VCaP (cell line): ENCODE measurements around the gene ABHD12B.

Experiments
- H3K27ac ChIP-seq: fragments of 450-650 bp; 2 replicates; pipeline ENCODE4 v1.5.1; 2017
- TF ChIP-seq, protein P1 (sequence below): fragments of 450-650 bp; conservative IDR thresholded peaks from 2 replicates; pipeline ENCODE4 v1.5.1; 2017; ENCODE audit warnings: mild to moderate bottlenecking, moderate library complexity

ABHD12B gene

DNA sequence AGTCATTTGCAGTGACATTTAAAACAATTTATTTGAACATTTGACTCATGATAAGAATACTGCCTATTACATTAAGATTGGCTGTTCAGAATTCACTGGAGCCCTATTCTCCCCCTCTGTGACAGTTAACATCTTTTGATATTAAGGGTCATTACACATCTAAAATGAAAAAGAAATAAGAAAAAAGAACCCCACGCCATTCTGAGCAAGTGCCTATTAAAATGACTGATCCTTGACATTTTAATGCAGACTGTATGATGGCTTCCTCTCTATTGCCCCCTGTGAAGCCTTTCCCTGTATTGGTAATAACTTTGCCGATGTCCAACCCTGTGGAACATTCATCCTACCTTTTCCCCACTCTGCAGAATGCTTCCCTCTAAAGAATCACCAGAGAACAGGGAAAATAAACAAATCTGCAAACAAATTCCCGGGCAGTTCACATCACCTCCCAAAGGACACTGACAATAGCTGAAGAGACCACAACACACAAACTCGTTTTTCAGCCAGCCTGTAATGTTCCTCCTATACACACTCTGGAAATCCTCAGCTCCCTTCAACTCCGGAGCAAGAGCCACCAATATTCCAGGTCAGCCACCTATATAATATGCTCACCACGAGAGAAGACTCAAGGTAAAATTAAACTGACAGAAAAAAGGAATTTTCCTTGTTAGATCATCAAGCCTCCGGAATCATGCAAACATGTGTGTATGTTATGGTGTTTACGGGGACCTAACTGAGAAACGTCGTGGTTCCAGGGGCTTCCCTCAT lies 42.9 kb upstream of the ABHD12B start:
- TF ChIP-seq, protein P1, sequence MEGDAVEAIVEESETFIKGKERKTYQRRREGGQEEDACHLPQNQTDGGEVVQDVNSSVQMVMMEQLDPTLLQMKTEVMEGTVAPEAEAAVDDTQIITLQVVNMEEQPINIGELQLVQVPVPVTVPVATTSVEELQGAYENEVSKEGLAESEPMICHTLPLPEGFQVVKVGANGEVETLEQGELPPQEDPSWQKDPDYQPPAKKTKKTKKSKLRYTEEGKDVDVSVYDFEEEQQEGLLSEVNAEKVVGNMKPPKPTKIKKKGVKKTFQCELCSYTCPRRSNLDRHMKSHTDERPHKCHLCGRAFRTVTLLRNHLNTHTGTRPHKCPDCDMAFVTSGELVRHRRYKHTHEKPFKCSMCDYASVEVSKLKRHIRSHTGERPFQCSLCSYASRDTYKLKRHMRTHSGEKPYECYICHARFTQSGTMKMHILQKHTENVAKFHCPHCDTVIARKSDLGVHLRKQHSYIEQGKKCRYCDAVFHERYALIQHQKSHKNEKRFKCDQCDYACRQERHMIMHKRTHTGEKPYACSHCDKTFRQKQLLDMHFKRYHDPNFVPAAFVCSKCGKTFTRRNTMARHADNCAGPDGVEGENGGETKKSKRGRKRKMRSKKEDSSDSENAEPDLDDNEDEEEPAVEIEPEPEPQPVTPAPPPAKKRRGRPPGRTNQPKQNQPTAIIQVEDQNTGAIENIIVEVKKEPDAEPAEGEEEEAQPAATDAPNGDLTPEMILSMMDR = no peak
- peak overlapping the region; percentile 89 for H3K27ac ChIP-seq

DNA sequence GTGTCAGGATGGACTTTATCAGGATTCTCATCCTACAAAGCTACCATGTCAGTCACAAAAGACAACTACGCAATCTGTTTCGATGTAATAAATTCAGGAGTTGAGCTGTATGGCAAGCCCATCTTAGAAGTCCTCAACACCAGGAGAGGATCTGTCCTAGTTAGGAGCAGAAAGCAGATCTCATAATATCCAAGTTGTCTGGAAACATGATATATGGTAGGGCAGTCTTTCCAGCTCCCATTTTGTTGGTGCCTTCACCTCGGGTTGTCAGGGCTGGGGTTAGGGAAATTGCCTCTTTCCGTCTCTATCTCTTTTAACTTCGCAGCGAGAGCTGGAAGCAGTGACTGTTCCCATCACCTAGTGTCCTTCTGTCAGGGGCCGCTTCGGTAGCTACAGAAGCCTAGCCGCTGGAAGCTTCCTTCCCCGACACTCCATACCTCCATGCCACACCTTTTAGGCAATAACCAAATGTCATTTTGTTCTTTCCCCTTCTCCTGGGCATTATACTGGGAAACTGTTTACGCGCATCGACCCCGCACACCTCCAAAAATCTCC lies 42.3 kb upstream of the ABHD12B start:
- H3K27ac ChIP-seq = peak overlapping the region; percentile 89

DNA sequence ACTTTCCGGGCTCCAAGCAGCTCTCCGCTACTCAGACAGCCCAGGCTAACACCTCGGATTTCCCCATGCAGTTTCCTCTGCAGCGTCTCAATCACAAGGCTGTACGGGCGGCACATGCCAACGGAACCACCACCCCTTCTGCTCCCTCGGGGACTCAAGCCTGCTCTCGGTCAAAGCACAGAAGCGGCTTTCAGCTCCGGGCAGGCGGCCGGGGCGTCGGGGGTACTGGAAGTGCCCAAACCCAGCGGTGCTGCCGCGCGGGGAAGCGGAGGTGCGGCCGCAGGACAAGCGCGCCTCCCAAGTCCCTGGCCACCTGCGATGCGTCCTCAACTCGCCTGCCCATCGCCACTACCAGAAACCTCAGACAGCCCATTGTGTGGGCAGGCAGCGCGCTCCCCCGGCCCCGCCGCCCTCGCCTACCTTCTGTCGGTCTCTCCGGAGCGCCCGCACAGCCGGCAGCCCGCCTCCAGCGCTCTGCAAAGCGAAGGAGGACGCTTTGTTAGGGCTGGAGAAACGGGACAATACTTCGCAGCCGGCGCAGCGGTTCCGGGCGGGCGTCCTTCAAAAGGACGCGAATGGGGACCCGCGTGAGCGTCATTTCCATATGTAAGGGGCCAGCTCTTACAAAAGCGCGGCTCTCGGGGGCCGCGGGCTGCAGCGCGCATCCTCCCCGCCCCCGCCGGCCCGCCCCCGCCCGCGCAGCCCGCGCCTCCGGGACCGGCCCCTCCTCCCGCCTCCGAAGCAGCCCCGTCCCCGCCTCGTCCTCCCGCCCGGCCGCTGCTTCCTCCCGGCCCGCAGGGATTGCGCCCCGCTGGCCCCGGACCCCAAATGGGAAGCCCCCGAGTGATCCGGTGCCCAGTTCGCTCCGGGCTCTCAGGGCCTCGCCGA lies 41.6 kb upstream of the ABHD12B start:
- TF ChIP-seq, protein P1 = no peak
- H3K27ac ChIP-seq = peak overlapping the region; percentile 89

More for the DNA sequence above, 42.3 kb upstream of the ABHD12B start:
- TF ChIP-seq, protein P1 = no peak

DNA sequence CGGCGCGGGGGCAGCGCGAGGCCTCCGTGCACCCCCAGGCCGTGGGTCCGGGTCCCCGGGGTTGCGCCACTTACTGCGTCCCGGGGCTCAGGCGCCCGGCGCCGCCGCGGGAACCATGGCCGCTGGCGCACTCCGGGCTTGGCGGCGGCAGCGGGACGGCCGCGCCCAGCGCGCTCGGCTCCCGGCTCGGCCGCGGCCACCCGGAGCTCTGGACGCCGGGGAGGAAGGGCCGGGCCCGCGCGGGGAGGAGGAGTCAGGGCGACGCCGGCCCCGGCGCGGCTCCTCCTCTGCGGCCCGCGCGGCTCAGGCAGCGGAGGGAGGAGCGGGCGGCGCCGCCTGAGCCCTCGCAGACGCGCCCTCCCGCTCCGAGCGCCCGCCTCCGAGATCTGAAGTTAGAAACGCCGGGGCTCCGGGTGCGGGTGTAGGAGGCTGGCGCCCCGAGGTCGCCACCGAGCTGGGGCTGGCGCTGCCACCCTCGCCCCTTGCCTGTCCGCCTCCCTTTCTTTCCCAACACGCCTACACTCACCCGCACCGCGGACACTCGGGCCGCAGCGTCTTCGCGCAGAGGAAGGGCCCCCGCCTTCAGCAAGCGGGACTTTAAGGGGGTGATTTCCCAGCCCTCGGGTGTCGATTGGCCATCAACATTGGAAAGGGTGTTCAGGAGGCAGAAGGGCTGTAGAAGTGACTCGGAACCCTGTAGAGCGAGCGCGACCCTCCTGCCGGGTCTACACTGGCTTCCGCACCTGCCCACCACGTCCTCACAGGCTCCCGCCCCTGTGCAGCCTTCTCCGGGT lies 40.7 kb upstream of the ABHD12B start, which contains the start of gene NIN:
TSS of gene NIN (minus strand) at position 231 of the 794 bp plus-strand sequence. CDS start 9,106 bp downstream, outside the sequence.
- TF ChIP-seq, protein P1 = no peak
- H3K27ac ChIP-seq = peak within 1 kb of the TSS; percentile 89

DNA sequence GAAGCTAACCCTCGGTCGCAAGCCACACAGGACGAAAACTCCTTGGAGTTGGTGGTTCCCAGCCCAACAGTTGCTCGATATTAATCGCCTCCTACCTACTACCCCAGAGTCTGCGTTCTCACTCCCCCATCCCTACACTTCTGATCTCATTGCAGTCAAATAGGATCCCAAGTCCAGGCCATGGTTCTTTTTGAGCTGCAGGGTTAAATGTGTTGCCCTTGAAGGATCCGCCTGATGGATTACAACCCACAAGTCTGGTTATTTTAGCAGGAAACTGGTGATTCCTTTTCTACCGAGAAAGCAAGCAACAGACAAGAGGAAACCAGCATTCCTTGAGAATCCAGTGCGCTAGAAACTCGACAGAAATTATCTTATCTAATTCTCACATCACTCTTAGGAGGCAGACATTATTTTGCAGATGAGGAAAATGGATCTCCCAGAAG lies 40.1 kb upstream of the ABHD12B start:
- H3K27ac ChIP-seq = peak overlapping the region; percentile 89
- TF ChIP-seq, protein P1 = no peak

DNA sequence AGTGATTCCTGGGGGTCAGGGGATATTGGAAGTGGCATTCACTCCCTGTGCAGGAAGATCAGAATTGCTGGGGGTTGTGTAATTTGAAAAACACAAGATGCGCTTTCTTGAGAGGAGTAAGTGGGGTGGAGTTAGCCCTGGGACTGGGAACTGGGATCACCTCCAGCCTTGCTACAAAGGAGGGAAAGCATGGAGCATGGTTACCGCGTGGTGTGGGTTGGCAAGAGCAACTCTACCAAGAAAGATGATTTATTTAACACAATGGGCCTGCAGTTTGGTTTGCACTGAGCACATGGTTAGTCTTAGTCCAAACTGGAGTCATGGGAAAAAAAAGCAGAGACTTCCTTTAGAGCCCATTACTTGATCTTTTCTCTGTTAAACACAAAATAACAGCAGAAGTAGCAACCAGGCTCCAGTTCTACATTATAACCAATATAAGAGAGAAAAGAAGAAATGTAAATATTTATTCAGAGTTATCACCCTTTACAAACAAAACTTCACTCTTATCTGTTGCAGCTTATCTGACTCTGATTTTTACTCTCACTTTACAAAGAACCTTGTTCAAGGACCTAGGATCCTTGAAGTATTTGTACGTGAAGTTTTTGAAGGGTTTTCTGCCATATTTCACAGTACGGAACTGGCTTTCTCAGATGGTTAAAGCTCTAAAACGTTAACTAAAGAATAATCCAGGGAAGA lies 38.8 kb upstream of the ABHD12B start:
- H3K27ac ChIP-seq = peak overlapping the region; percentile 89
- TF ChIP-seq, protein P1 = no peak
